SK-N-SH treated with all-trans-retinoic acid at 6 μM for 48 hours (cell line): ENCODE data around the gene ENO3.

Experiments
- ATAC-seq: fragments of 200-7000 bp; cut with Tn5 transposase; 3 replicates; pipeline ENCODE4 v1.9.1; 2020; ENCODE audit warnings: mild to moderate bottlenecking, moderate library complexity
- ARNTL ChIP-seq: fragments of 450-650 bp; formaldehyde crosslinking; IDR thresholded peaks from 2 replicates; pipeline ENCODE4 v1.5.0; 2020; ENCODE audit warnings: low read depth, mild to moderate bottlenecking, moderate library complexity, borderline replicate concordance
- BACH2 ChIP-seq: fragments of 250-450 bp; sonication (Bioruptor Pico); IDR thresholded peaks from 2 replicates; pipeline ENCODE4 v1.9.0; 2021; ENCODE audit warnings: mild to moderate bottlenecking, borderline replicate concordance
- CSDC2 ChIP-seq: fragments of 250-450 bp; sonication (Bioruptor Pico); IDR thresholded peaks from 2 replicates; pipeline ENCODE4 v1.5.0; 2020; ENCODE audit warnings: mild to moderate bottlenecking, moderate library complexity
- CSRNP3 ChIP-seq: fragments of 250-450 bp; sonication (Bioruptor Pico); IDR thresholded peaks from 2 replicates; pipeline ENCODE4 v1.5.1; 2021; ENCODE audit warnings: mild to moderate bottlenecking, moderate library complexity
- ESRRG ChIP-seq: fragments of 250-450 bp; sonication (Bioruptor Pico); IDR thresholded peaks from 2 replicates; pipeline ENCODE4 v1.6.1; 2021; ENCODE audit warnings: mild to moderate bottlenecking
- GLIS3 ChIP-seq: fragments of 250-450 bp; sonication (Bioruptor Pico); IDR thresholded peaks from 2 replicates; pipeline ENCODE4 v1.5.0; 2020; ENCODE audit warnings: mild to moderate bottlenecking, moderate library complexity
- ISL1 ChIP-seq: fragments of 250-450 bp; sonication (Bioruptor Pico); IDR thresholded peaks from 2 replicates; pipeline ENCODE4 v2.1.2; 2022; ENCODE audit warnings: mild to moderate bottlenecking, moderate library complexity
- OSR1 ChIP-seq: fragments of 250-450 bp; sonication (Bioruptor Pico); IDR thresholded peaks from 2 replicates; pipeline ENCODE4 v1.8.0; 2022; ENCODE audit warnings: moderate library complexity, mild to moderate bottlenecking, inconsistent platforms
- PATZ1 ChIP-seq: fragments of 250-450 bp; sonication (Bioruptor Pico); IDR thresholded peaks from 2 replicates; pipeline ENCODE4 v1.8.0; 2020; ENCODE audit warnings: mild to moderate bottlenecking, moderate library complexity, borderline replicate concordance
- POU6F1 ChIP-seq: fragments of 250-450 bp; sonication (Bioruptor Pico); IDR thresholded peaks from 2 replicates; pipeline ENCODE4 v1.8.0; 2021; ENCODE audit warnings: low read depth, mild to moderate bottlenecking, moderate library complexity, borderline replicate concordance
- PPARA ChIP-seq: fragments of 250-450 bp; sonication (Bioruptor Pico); IDR thresholded peaks from 2 replicates; pipeline ENCODE4 v1.5.0; 2020; ENCODE audit warnings: mild to moderate bottlenecking, borderline replicate concordance
- RARB ChIP-seq: fragments of 250-450 bp; sonication (Bioruptor Pico); IDR thresholded peaks from 2 replicates; pipeline ENCODE4 v1.8.0; 2021; ENCODE audit warnings: mild to moderate bottlenecking, moderate library complexity
- SNAI2 ChIP-seq: fragments of 250-450 bp; sonication (Bioruptor Pico); IDR thresholded peaks from 2 replicates; pipeline ENCODE4 v1.5.0; 2020; ENCODE audit warnings: mild to moderate bottlenecking, moderate library complexity
- TCF4 ChIP-seq: fragments of 250-450 bp; sonication (Bioruptor Pico); IDR thresholded peaks from 2 replicates; pipeline ENCODE4 v1.8.0; 2021; ENCODE audit warnings: mild to moderate bottlenecking, moderate library complexity, borderline replicate concordance
- TOX ChIP-seq: fragments of 250-450 bp; sonication (Bioruptor Pico); IDR thresholded peaks from 2 replicates; pipeline ENCODE4 v1.8.0; 2021; ENCODE audit warnings: mild to moderate bottlenecking, moderate library complexity, borderline replicate concordance
- TSHZ2 ChIP-seq: fragments of 250-450 bp; sonication (Bioruptor Pico); IDR thresholded peaks from 2 replicates; pipeline ENCODE4 v1.5.0; 2020; ENCODE audit warnings: mild to moderate bottlenecking, moderate library complexity
- ZC3H10 ChIP-seq: fragments of 250-450 bp; sonication (Bioruptor Pico); IDR thresholded peaks from 2 replicates; pipeline ENCODE4 v1.5.1; 2021; ENCODE audit warnings: mild to moderate bottlenecking, moderate library complexity
- ZFP3 ChIP-seq: fragments of 250-450 bp; sonication (Bioruptor Pico); IDR thresholded peaks from 2 replicates; pipeline ENCODE4 v1.5.0; 2020; ENCODE audit warnings: mild to moderate bottlenecking, moderate library complexity
- ZFP30 ChIP-seq: fragments of 450-650 bp; formaldehyde crosslinking; IDR thresholded peaks from 2 replicates; pipeline ENCODE4 v1.5.0; 2022; ENCODE audit warnings: mild to moderate bottlenecking, moderate library complexity
- ZNF565 ChIP-seq: fragments of 450-650 bp; formaldehyde crosslinking; conservative IDR thresholded peaks from 2 replicates; pipeline ENCODE4 v1.5.0; 2020; ENCODE audit warnings: low read depth, mild to moderate bottlenecking, moderate library complexity
- ZNF70 ChIP-seq: fragments of 450-650 bp; formaldehyde crosslinking; IDR thresholded peaks from 2 replicates; pipeline ENCODE4 v1.5.0; 2020; ENCODE audit warnings: mild to moderate bottlenecking, moderate library complexity
- ZNF8 ChIP-seq: fragments of 450-650 bp; formaldehyde crosslinking; IDR thresholded peaks from 2 replicates; pipeline ENCODE4 v1.5.0; 2020; ENCODE audit warnings: mild to moderate bottlenecking, moderate library complexity

Gene ENO3

GRCh38 chr17:4982305-4982704 is 31.4 kb downstream of the ENO3 start:
- no peak for ATAC-seq
- no peak for TF ChIP-seq OSR1 (CRISPR knock-in tag)
- no peak for TF ChIP-seq POU6F1 (CRISPR knock-in tag)
- TF ChIP-seq SNAI2 (CRISPR knock-in tag), result no peak
- TF ChIP-seq ZC3H10, result no peak
- TF ChIP-seq ESRRG (CRISPR knock-in tag), result no peak
- no peak for TF ChIP-seq PPARA (CRISPR knock-in tag)
- no peak for TF ChIP-seq ZFP3
- no peak for TF ChIP-seq CSRNP3 (CRISPR knock-in tag)
- no peak for TF ChIP-seq ZNF8 (CRISPR knock-in tag)
- TF ChIP-seq ZFP30 (CRISPR knock-in tag), result no peak
- no peak for TF ChIP-seq GLIS3 (CRISPR knock-in tag)
- no peak for TF ChIP-seq CSDC2 (CRISPR knock-in tag)
- TF ChIP-seq, all 23 proteins: peak for 0

- no peak for TF ChIP-seq ZFP3
- no peak for TF ChIP-seq SNAI2 (CRISPR knock-in tag)
- TF ChIP-seq ZNF565 (CRISPR knock-in tag), result no peak
- TF ChIP-seq ESRRG (CRISPR knock-in tag), result no peak
- TF ChIP-seq ZNF8 (CRISPR knock-in tag), result no peak
- no peak for TF ChIP-seq ZC3H10
- no peak for TF ChIP-seq ZNF70
- no peak for TF ChIP-seq TOX (CRISPR knock-in tag)
- no peak for TF ChIP-seq OSR1 (CRISPR knock-in tag)
- no peak for TF ChIP-seq TSHZ2 (CRISPR knock-in tag)
- TF ChIP-seq TCF4, result no peak
- no peak for TF ChIP-seq ISL1 (CRISPR knock-in tag)
- TF ChIP-seq ARNTL (CRISPR knock-in tag), result no peak
- no peak for TF ChIP-seq CSRNP3 (CRISPR knock-in tag)
- no peak for TF ChIP-seq BACH2 (CRISPR knock-in tag)
- TF ChIP-seq RARB (CRISPR knock-in tag), result no peak
- no peak for TF ChIP-seq GLIS3 (CRISPR knock-in tag)
- no peak for TF ChIP-seq PATZ1 (CRISPR knock-in tag)
- TF ChIP-seq, all 23 proteins: peak for 0
- no peak for ATAC-seq
These were observed 35.5 kb downstream of the ENO3 start for GRCh38 chr17:4986403-4986802.
